HK-2 (cell line): ENCODE results near the gene KCNMA1.

ENCODE experiments used
- DNase-seq: peaks from one replicate; pipeline ENCODE4 v3.0.0-alpha.2; 2018; ENCODE audit not compliant: unreplicated experiment

KCNMA1 gene

GRCh38 chr10:77485847-77486246, 151.8 kb downstream of the KCNMA1 start:
- DNase-seq: no peak

GRCh38 chr10:77482072-77482471, 155.5 kb downstream of the KCNMA1 start:
- DNase-seq: no peak

- DNase-seq: no peak
Measured at GRCh38 chr10:77479586-77479985, 158.0 kb downstream of the KCNMA1 start.

- no peak for DNase-seq
Measured at GRCh38 chr10:77478962-77479359, 158.6 kb downstream of the KCNMA1 start.

- peak; percentile 36 for DNase-seq
Measured at GRCh38 chr10:77478247-77478961, 159.2 kb downstream of the KCNMA1 start.

GRCh38 chr10:77475522-77475921, 162.1 kb downstream of the KCNMA1 start:
- no peak for DNase-seq

- DNase-seq: no peak
Measured at GRCh38 chr10:77474939-77475338, 162.7 kb downstream of the KCNMA1 start.

GRCh38 chr10:77474386-77474785, 163.2 kb downstream of the KCNMA1 start:
- DNase-seq: no peak

- no peak for DNase-seq
Measured at GRCh38 chr10:77472146-77472545, 165.5 kb downstream of the KCNMA1 start.

GRCh38 chr10:77471069-77471536, 166.5 kb downstream of the KCNMA1 start:
- DNase-seq: no peak

- no peak for DNase-seq
Measured at GRCh38 chr10:77467422-77467963, 170.1 kb downstream of the KCNMA1 start.

- no peak for DNase-seq
Measured at GRCh38 chr10:77463967-77464745, 173.5 kb downstream of the KCNMA1 start.

GRCh38 chr10:77463499-77463898, 174.1 kb downstream of the KCNMA1 start:
- DNase-seq: no peak

GRCh38 chr10:77461636-77462296, 175.8 kb downstream of the KCNMA1 start:
- no peak for DNase-seq

GRCh38 chr10:77459905-77460304, 177.7 kb downstream of the KCNMA1 start:
- DNase-seq: no peak

- no peak for DNase-seq
Measured at GRCh38 chr10:77458986-77459590, 178.5 kb downstream of the KCNMA1 start.

- DNase-seq: no peak
Measured at GRCh38 chr10:77457721-77458120, 179.9 kb downstream of the KCNMA1 start.

- no peak for DNase-seq
Measured at GRCh38 chr10:77457266-77457665, 180.3 kb downstream of the KCNMA1 start.

- no peak for DNase-seq
Measured at GRCh38 chr10:77456414-77456813, 181.2 kb downstream of the KCNMA1 start.

- DNase-seq: peak; percentile 54
Measured at GRCh38 chr10:77455561-77455960, 182.0 kb downstream of the KCNMA1 start.

- DNase-seq: no peak
Measured at GRCh38 chr10:77452952-77453564, 184.6 kb downstream of the KCNMA1 start.
